ENCODE results near the gene HADHA. TPM values are rescaled to one million over a fixed set of nuclear protein-coding genes. Genes with fewer than 3 reads are reported as not detected.

The HADHA gene
- total RNA-seq, 1 experiment from 2014 or later: 118 TPM

- TF ChIP-seq ZNF512 (CRISPR knock-in tag; IDR thresholded peaks at IDR 0.05; ENCODE audit: borderline replicate concordance): no peak
Observed at GRCh38 chr2:26185954-26186770, 58.3 kb downstream of the HADHA start (continued).

- Mint-ChIP-seq H3K4me3 (peak overlapping the region; percentile 66), H3K9me3 (no peaks in the 10 kb centered on the region), H3K27ac (no peak overlapping the region), H3K27me3 (ENCODE audit: low read depth) (peaks cover 19% of the 10 kb centered on the region), H3K4me1 (peaks cover 19% of the 10 kb centered on the region), H3K36me3 (peaks cover 13% of the 10 kb centered on the region)
- CTCF ChIA-PET: interaction anchor here (0.5 to 5.7 kb wide), 20 partner anchors 7 to 831 kb away, joined by 3 to 53 read pairs (median 5); partner anchors contain the start of genes ASXL2, GAREM2, HADHA and HADHB
- ATAC-seq (peak; percentile 3; the same call in 1 of the 2 replicates), DNase-seq (ENCODE audit: low spot score) (no peak)
- POLR2A ChIA-PET: interaction anchor here (0.9 to 1.4 kb wide), 2 partner anchors 13 to 307 kb away, joined by 3 to 5 read pairs; partner anchors contain the start of gene ASXL2
- TF ChIP-seq NR2C2 (CRISPR knock-in tag; IDR thresholded peaks at IDR 0.05) (no peak), MXD4 (CRISPR knock-in tag; IDR thresholded peaks at IDR 0.05; ENCODE audit: borderline replicate concordance) (no peak), FOXP1 (CRISPR knock-in tag; IDR thresholded peaks at IDR 0.05; ENCODE audit: borderline replicate concordance) (no peak), ZBTB21 (CRISPR knock-in tag; IDR thresholded peaks at IDR 0.05; ENCODE audit: borderline replicate concordance) (no peak), JAZF1 (CRISPR knock-in tag; IDR thresholded peaks at IDR 0.05) (no peak)
- TF ChIP-seq, protein P1, sequence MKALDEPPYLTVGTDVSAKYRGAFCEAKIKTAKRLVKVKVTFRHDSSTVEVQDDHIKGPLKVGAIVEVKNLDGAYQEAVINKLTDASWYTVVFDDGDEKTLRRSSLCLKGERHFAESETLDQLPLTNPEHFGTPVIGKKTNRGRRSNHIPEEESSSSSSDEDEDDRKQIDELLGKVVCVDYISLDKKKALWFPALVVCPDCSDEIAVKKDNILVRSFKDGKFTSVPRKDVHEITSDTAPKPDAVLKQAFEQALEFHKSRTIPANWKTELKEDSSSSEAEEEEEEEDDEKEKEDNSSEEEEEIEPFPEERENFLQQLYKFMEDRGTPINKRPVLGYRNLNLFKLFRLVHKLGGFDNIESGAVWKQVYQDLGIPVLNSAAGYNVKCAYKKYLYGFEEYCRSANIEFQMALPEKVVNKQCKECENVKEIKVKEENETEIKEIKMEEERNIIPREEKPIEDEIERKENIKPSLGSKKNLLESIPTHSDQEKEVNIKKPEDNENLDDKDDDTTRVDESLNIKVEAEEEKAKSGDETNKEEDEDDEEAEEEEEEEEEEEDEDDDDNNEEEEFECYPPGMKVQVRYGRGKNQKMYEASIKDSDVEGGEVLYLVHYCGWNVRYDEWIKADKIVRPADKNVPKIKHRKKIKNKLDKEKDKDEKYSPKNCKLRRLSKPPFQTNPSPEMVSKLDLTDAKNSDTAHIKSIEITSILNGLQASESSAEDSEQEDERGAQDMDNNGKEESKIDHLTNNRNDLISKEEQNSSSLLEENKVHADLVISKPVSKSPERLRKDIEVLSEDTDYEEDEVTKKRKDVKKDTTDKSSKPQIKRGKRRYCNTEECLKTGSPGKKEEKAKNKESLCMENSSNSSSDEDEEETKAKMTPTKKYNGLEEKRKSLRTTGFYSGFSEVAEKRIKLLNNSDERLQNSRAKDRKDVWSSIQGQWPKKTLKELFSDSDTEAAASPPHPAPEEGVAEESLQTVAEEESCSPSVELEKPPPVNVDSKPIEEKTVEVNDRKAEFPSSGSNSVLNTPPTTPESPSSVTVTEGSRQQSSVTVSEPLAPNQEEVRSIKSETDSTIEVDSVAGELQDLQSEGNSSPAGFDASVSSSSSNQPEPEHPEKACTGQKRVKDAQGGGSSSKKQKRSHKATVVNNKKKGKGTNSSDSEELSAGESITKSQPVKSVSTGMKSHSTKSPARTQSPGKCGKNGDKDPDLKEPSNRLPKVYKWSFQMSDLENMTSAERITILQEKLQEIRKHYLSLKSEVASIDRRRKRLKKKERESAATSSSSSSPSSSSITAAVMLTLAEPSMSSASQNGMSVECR (CRISPR knock-in tag; IDR thresholded peaks at IDR 0.05; ENCODE audit: borderline replicate concordance): no peak
- TF ChIP-seq, protein P2, sequence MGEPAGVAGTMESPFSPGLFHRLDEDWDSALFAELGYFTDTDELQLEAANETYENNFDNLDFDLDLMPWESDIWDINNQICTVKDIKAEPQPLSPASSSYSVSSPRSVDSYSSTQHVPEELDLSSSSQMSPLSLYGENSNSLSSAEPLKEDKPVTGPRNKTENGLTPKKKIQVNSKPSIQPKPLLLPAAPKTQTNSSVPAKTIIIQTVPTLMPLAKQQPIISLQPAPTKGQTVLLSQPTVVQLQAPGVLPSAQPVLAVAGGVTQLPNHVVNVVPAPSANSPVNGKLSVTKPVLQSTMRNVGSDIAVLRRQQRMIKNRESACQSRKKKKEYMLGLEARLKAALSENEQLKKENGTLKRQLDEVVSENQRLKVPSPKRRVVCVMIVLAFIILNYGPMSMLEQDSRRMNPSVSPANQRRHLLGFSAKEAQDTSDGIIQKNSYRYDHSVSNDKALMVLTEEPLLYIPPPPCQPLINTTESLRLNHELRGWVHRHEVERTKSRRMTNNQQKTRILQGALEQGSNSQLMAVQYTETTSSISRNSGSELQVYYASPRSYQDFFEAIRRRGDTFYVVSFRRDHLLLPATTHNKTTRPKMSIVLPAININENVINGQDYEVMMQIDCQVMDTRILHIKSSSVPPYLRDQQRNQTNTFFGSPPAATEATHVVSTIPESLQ (CRISPR knock-in tag; IDR thresholded peaks at IDR 0.05): no peak
- TF ChIP-seq, protein P3, sequence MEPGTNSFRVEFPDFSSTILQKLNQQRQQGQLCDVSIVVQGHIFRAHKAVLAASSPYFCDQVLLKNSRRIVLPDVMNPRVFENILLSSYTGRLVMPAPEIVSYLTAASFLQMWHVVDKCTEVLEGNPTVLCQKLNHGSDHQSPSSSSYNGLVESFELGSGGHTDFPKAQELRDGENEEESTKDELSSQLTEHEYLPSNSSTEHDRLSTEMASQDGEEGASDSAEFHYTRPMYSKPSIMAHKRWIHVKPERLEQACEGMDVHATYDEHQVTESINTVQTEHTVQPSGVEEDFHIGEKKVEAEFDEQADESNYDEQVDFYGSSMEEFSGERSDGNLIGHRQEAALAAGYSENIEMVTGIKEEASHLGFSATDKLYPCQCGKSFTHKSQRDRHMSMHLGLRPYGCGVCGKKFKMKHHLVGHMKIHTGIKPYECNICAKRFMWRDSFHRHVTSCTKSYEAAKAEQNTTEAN (CRISPR knock-in tag; IDR thresholded peaks at IDR 0.05): no peak
- TF ChIP-seq, protein P4, sequence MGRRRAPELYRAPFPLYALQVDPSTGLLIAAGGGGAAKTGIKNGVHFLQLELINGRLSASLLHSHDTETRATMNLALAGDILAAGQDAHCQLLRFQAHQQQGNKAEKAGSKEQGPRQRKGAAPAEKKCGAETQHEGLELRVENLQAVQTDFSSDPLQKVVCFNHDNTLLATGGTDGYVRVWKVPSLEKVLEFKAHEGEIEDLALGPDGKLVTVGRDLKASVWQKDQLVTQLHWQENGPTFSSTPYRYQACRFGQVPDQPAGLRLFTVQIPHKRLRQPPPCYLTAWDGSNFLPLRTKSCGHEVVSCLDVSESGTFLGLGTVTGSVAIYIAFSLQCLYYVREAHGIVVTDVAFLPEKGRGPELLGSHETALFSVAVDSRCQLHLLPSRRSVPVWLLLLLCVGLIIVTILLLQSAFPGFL (CRISPR knock-in tag; IDR thresholded peaks at IDR 0.05; ENCODE audit: borderline replicate concordance): no peak
Observed at GRCh38 chr2:26185304-26185928, 59.0 kb downstream of the HADHA start.
